ENCODE data around the gene CLECL1. TPM values are rescaled to one million over a fixed set of nuclear protein-coding genes. Genes with fewer than 3 reads are reported as not detected.

Gene CLECL1
- total and polyA plus RNA-seq, 2 of the 8 experiments (the other 6 are each of a cell fraction or from before 2014, with no cell fraction given): not detected

DNA sequence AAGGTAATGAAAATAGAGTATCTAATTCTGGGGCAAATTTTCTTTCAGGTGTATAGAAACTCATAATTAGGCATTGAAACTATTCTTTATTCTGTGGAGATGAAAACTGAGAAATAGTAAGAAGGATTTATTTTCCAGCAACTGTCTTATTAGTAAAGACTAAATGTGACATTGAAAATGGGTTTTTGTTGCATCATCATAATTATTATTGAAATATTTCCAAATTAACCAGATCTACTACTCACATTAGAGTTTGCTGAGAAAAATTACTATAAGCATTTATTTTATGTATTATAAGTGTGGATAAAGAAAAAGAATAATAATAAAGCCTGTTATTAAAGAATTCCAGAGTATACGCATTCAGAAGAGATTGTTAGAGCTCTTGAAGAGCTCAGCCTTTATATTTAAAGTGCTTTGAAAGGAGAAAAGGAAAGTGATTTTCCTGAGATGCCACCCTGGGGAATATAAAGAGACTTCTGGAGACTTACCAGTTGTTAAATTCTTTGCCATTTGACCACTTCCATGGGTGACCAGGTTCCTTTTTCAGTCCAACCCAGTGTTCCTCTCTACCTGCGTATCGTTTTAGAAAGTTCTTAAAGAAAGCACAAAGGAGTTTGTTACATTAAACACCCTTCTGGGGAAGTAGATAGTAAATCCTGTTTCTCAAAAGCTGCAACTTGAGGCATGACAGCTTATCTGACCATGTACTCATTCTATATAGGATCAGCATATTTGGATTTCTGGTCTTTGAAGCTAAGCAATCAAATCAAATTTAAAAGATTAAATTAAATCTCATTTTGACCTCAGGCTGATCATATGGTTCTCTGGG is 21.4 kb upstream of the CLECL1 start:
- no peak overlapping the region for H3K9ac ChIP-seq (replicated peaks in 1 of 4; ENCODE audit: extremely low read depth in 1 of 4, low read depth in 3 of 4, low read length in 3 of 4)
- no peak for FAIRE-seq
- no peaks in the 10 kb centered on the region for H3K9me3 ChIP-seq (ENCODE audit: insufficient read depth in 2 of 2, low read depth in 1 of 2, low read length in 1 of 2)
- no peak overlapping the region for H2BK15ac ChIP-seq (ENCODE audit: low read length)
- 83% methylated on average over 3 of the region's 3 CpGs; no CpG with 5 or more reads in 1 of the 2 experiments for WGBS, 2 experiments (ENCODE audit: extremely low coverage in 1 of 2, insufficient coverage in 1 of 2, insufficient read length in 1 of 2, insufficient replicate concordance in 2 of 2, low coverage in 1 of 2, low lambda C conversion rate in 2 of 2, missing lambda C conversion rate in 1 of 2)
- no peak overlapping the region for H3K4ac ChIP-seq (replicated peaks; ENCODE audit: insufficient read length, low read depth, low read length)
- H3K79me2 ChIP-seq (ENCODE audit: control insufficient read depth in 1 of 2, insufficient read depth in 2 of 2, low read length in 2 of 2): no peaks in the 10 kb centered on the region
- H2BK12ac ChIP-seq (ENCODE audit: low read depth, low read length): no peak overlapping the region
- no peaks in the 10 kb centered on the region for H4K20me1 ChIP-seq (replicated peaks in 1 of 2; ENCODE audit: control insufficient read depth in 1 of 2, insufficient read depth in 2 of 2, low read length in 2 of 2)
- H3K56ac ChIP-seq (replicated peaks; ENCODE audit: insufficient read length, low read depth, low read length): no peak overlapping the region
- H2BK5ac ChIP-seq (ENCODE audit: low read depth, low read length): no peak overlapping the region
- H3K79me1 ChIP-seq (ENCODE audit: low read depth, low read length): no peaks in the 10 kb centered on the region
- no peak overlapping the region for H3K18ac ChIP-seq (ENCODE audit: extremely low read depth, low read length)
- H3K4me1 ChIP-seq (replicated peaks in 1 of 4; ENCODE audit: control insufficient read depth in 3 of 4, insufficient read depth in 4 of 4, low read length in 3 of 4): peaks cover 0 to 4% (median 0%) of the 10 kb centered on the region in 4 experiments; a peak in 1 of 7 replicates
- H2BK20ac ChIP-seq (ENCODE audit: low read length): no peak overlapping the region
- H3K23me2 ChIP-seq (ENCODE audit: low read depth, low read length): no peaks in the 10 kb centered on the region
- peak overlapping the region; percentile 56; the same call in 1 of the 2 replicates for H2AFZ ChIP-seq (ENCODE audit: low read length)
- TF ChIP-seq KDM1A (IDR thresholded peaks at IDR 0.05; ENCODE audit: borderline replicate concordance, low read length): no peak
- TF ChIP-seq EGR1 (IDR thresholded peaks at IDR 0.05; ENCODE audit: borderline replicate concordance, low read depth, low read length): no peak
- TF ChIP-seq RAD21 (IDR thresholded peaks at IDR 0.05 in 1 of 2, conservative IDR thresholded peaks at IDR 0.05 in 1 of 2; ENCODE audit: low read depth in 2 of 2, low read length in 2 of 2): no peak
- no peak for TF ChIP-seq GABPA (IDR thresholded peaks at IDR 0.05; ENCODE audit: borderline replicate concordance, insufficient read depth, low read length)
- no peak for TF ChIP-seq HDAC6 (IDR thresholded peaks at IDR 0.05; ENCODE audit: low read depth, low read length)
- H2BK120ac ChIP-seq (replicated peaks; ENCODE audit: low read depth, low read length): no peak overlapping the region
- no peak overlapping the region for H4K8ac ChIP-seq (ENCODE audit: extremely low read depth, insufficient read depth, low read length)
- H2AK5ac ChIP-seq (ENCODE audit: low read depth, low read length): no peak overlapping the region
- H3K36me3 ChIP-seq (ENCODE audit: control insufficient read depth in 2 of 4, insufficient read depth in 4 of 4, low read length in 3 of 4): no peaks in the 10 kb centered on the region
- no peak overlapping the region for H3K4me2 ChIP-seq (ENCODE audit: insufficient read depth in 1 of 2, low read depth in 2 of 2, low read length in 2 of 2)
- no peak overlapping the region for H4K91ac ChIP-seq (replicated peaks; ENCODE audit: insufficient read length, low read length)
- no peak overlapping the region for H3K14ac ChIP-seq (ENCODE audit: insufficient read length)
- ChIA-PET CTCF (ENCODE audit: partially characterized antibody) (interaction anchor here (0.6 to 15.3 kb wide), 10 partner anchors 10 to 1020 kb away, joined by 3 to 278 read pairs (median 4); partner anchors contain the start of gene CLEC2B), POLR2A (ENCODE audit: partially characterized antibody) (no interaction called here)
- no peaks in the 10 kb centered on the region for H3K27me3 ChIP-seq (replicated peaks in 1 of 4; ENCODE audit: control insufficient read depth in 3 of 4, extremely low read depth in 1 of 4, insufficient read depth in 3 of 4, low read length in 3 of 4)
- H3K23ac ChIP-seq (ENCODE audit: insufficient read length): no peak overlapping the region
- H4K5ac ChIP-seq (ENCODE audit: insufficient read length, low read depth, low read length): no peak overlapping the region
- H3K4me3 ChIP-seq (ENCODE audit: extremely low read depth in 1 of 4, insufficient read depth in 2 of 4, low read depth in 3 of 4, low read length in 4 of 4): no peak overlapping the region
- no peak for DNase-seq (ENCODE audit: low read depth in 1 of 2, low spot score in 2 of 2)
- no peak overlapping the region for H3K27ac ChIP-seq (ENCODE audit: low read depth, low read length)
